GDM1 (cell line): ENCODE data around the gene DYNAP.

Experiments used
- DNase-seq: peaks from one replicate; lab custom pipeline; 2025; lab: John Stamatoyannopoulos, UW

Gene DYNAP

GRCh38 chr18:54636217-54636616 lies 45.2 kb downstream of the DYNAP start:
- DNase-seq: no peak

GRCh38 chr18:54641734-54642133 lies 50.7 kb downstream of the DYNAP start:
- DNase-seq: no peak

- DNase-seq: no peak
Measured at GRCh38 chr18:54647176-54647575, 56.1 kb downstream of the DYNAP start.
